Activated CD8-positive, alpha-beta memory T cell treated with anti-CD3 and anti-CD28 coated beads, Interleukin-2, amount 50 U/mL, for 24 hours (primary cell): Measurements from ENCODE around the gene ADCY6.
A peak's percentile ranks its signal among the peaks of the same experiment; 100 is the strongest.
"Not testable (repeated sequence)": the region's sequence is repeated elsewhere in the genome, so short reads cannot be mapped to it uniquely, and the experiment has no call there.

Experiments
- DNase-seq: peaks from one replicate; pipeline ENCODE4 v3.0.0-alpha.2; 2020; ENCODE audit errors: extremely low read depth

ADCY6 gene

GRCh38 chr12:48750769-48751356, 38.0 kb downstream of the ADCY6 start:
- DNase-seq, result no peak

GRCh38 chr12:48750215-48750614, 38.7 kb downstream of the ADCY6 start:
- DNase-seq, result no peak

- no peak for DNase-seq
Observed at GRCh38 chr12:48744251-48745008, 44.5 kb downstream of the ADCY6 start.

- DNase-seq, result no peak
Observed at GRCh38 chr12:48739618-48740269, 49.1 kb downstream of the ADCY6 start.

- no peak for DNase-seq
Observed at GRCh38 chr12:48736456-48736855, 52.4 kb downstream of the ADCY6 start.

GRCh38 chr12:48728807-48729206, 60.1 kb downstream of the ADCY6 start:
- DNase-seq, result no peak

- not testable (repeated sequence) for DNase-seq
Observed at GRCh38 chr12:48720737-48721136, 68.2 kb downstream of the ADCY6 start.

- not testable (repeated sequence) for DNase-seq
Observed at GRCh38 chr12:48720171-48720570, 68.7 kb downstream of the ADCY6 start.

GRCh38 chr12:48719002-48719401, 69.9 kb downstream of the ADCY6 start:
- DNase-seq, result not testable (repeated sequence)

GRCh38 chr12:48717252-48717695, 71.6 kb downstream of the ADCY6 start:
- DNase-seq, result no peak

- DNase-seq, result peak; percentile 99
Observed at GRCh38 chr12:48716493-48717251, 72.2 kb downstream of the ADCY6 start, which contains the start of gene CCNT1. Gene CCNT1 (minus strand): TSS chr12:48716707. CDS start chr12:48716675, 32 bp downstream.
